Amniotic stem cell (primary cell): ENCODE results near the gene UIMC1.

Experiments
- DNase-seq: peaks from one replicate; lab custom pipeline; 2025; lab: John Stamatoyannopoulos, UW

UIMC1 gene

GRCh38 chr5:176952531-176953193 lies 53.9 kb downstream of the UIMC1 start:
- no peak for DNase-seq

GRCh38 chr5:176948458-176948857 lies 58.1 kb downstream of the UIMC1 start:
- DNase-seq = no peak

GRCh38 chr5:176947847-176948246 lies 58.7 kb downstream of the UIMC1 start:
- DNase-seq = no peak

DNA sequence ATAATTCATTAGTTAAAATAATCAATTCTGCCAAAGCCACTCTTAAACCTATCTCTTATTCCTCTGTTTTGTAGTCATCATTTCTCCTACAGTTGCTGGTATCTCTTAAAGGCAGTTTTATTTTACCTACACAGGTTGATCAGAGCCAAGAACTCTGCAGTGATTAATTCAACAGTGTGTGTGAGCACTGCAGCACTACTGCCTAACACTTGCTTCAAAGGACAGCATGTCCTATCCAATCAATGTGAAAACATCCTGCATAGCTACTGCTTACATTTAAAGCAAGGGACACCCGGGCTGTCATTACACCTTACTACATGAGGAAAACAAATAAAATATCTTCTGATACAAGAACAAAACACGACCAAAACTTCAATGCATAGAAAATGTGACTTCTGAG lies 62.3 kb downstream of the UIMC1 start:
- DNase-seq = no peak

DNA sequence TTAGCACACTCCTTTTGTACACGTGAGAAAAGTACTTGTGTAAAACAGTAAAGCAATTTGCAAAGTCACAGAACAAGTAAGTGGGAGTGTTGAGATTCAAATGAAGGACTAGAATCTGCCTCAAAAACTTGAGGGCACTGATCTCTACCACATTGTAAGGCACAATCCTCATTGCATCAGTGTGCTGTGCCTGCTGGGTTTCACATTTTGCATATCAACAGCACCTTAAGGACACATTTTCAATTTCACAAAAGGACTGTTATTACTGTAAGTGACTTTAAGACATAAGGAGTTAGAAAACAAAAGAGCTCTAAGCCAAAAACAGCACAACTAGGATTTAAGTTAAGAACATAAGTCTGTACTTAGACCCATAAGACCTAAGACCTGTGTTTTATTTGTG lies 62.8 kb downstream of the UIMC1 start:
- no peak for DNase-seq

- DNase-seq = no peak
These were observed 64.6 kb downstream of the UIMC1 start for GRCh38 chr5:176941951-176942350.

DNA sequence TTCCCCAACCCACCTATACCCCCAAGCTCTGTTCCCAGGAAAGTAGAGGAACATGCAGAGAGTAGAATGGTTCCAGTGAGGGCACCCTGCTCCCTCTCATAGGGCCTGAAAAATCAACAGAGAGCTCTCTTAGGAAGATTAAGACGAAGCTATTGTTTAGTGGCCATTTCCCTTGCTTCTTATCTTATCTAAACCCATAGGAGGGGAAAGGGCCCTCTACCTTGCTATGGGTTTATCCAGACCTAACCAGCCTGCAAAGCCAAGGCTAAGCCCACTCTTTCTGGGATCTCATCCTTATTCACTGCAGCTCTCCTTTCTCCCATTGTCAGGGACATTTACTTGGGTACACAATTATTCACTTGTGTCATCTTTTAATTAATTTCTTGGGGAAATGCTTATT lies 68.1 kb downstream of the UIMC1 start:
- no peak for DNase-seq

DNA sequence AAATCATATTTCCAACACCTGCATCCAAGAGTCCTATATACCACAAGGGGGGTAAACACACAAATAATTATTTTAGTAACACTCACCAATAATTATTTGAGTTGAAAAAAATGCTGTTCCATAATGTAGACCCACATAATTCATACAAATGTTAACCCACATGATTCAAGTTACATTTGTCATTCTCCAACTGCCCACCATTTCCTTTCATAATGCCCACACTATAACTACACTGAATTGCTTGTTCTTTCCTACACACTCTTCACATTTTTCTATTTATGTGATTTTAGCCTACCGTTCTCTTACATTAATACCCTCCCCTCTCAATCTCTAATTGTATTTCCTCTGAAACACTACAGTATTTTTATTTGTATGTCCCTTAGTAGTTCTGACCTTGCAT lies 71.6 kb downstream of the UIMC1 start:
- no peak for DNase-seq

DNA sequence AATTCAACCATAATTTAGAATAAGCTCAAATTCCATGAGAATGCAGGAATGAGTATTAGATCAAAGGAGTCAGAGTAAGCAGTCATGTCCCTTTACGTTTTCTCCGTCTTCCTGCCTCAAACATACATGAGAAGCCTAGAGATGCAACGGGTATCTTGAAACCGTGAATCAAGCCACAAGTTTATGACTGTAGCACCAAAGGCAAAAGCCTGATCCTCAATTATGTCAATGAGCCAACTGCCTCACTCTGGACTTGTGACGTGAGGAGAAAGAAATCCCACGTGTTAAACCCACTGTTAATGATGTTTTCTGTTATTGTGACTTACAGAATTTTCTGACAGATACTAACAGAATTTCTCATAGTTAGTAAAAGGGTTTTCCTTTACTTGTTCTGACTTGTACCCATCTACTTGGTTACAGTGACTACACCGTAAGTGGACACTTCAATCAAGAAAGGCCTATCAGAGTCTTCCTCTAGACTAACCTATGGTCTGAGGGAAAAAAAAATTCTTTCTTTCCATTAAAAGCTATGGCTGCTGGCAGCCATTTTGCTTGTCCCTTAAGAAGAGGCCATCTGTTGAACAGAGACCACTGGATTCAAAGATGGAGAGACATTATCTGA lies 72.2 kb downstream of the UIMC1 start:
- DNase-seq = no peak

- no peak for DNase-seq
These were observed 76.9 kb downstream of the UIMC1 start for GRCh38 chr5:176929654-176930053.

DNA sequence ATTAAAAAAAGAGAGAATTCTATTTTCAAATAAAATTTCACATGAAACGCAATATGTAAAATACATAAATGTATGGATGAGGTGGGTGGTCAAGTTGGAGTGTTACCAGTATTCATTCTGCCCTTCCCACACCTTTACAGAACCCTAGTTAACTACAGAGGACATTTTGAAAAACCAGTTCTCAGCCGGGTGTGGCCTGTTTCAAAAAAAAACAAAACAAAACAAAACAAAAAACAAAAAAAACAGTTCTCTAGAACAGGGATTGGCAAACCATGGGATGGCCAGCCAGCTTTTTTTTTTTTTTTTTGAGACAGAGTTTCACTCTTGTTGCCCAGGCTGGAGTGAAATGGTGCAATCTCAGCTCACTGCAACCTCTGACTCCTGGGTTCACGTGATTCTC lies 79.0 kb downstream of the UIMC1 start:
- no peak for DNase-seq

DNA sequence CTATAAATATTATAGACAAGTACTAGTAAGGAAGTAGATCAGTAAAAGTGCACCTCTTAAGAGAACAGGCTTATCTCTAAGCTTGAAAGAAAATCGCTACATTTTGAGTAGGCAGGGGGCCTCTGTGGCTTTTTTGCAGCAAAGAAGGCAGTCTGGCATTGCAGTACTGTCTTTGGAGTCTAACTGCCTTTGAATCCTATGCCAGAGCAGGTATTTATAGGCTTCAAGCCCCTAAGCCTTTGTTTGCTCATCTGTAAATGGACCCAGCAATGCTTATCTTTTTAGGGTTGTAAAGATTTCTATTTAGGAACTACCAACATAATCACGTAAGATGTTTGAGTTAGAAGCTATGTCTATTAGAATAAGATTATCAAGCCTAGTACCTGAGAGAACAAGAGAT lies 83.8 kb downstream of the UIMC1 start:
- no peak for DNase-seq

- DNase-seq = no peak
These were observed 84.9 kb downstream of the UIMC1 start for GRCh38 chr5:176921714-176922113.

DNA sequence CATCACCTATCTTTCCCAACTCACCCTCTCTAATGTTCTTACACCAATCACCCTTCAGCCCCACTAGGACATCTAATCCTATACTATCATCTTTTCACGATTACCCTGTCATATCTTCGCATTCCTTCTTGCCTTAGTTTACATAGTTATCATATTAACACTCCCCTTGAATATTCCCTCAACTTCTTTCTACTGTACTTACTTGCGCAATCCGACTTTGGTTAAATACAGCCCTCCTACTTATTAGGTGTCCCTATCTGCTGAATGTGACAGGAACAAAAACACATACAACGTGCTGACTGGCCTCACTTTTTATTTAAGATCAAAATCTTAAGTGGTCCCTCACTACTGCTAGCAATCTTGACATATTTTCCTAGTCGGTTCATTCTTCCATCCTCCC lies 88.0 kb downstream of the UIMC1 start:
- DNase-seq = no peak

DNA sequence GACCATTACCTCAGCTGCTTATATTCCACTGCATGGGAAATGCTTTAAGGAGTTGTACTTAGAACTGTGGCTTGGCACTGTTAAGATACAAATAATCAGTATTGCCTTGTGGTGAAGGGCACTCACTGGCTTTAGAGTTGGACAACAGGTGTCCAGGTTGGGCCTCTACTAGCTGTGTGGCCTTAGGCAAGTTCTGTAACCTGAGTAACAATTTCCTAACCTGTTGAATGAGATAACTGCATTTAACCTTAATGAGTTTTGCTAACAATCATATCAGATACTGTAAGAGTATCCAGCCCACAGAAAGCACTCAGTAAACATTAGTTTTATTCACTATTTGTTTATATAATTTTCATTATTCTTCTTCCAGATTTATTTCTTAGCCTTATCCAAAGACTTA lies 90.2 kb downstream of the UIMC1 start:
- no peak for DNase-seq

DNA sequence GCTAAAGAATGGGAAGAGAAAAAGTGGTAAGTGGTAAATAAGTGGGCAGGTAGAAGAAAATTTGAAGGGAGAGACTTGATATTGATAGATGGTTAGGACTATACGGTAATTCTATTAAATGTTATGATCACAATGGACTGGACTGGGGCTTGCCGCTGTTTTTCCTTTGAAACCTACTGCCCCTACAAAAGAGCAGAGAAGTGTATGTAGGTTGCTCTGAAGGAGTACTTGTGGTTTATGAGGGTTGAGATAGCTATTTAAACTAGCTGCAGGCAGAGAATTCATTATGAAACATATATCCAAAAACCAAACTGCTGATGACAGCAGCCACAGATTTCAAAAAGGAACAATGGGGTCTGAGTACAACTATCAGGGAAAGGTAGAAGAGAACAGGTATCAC lies 90.7 kb downstream of the UIMC1 start:
- DNase-seq = no peak

DNA sequence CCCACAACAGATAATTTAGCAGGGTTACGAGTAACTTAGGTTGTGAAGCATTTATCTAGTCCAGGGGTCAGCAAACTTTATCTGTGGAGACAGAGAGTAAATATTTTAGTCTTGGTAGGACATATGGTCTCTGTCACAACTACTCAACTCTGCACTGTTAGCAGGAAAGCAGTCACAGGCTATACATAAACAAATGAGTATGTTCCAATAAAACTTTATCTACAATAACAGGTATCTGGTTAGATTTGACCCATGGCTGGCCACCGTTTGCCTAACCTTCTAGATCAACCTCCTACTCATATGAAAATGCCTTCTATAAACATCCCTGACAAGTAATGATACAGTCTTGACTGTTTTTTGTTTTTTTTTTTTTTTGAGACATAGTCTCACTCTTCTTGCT lies 94.5 kb downstream of the UIMC1 start:
- no peak for DNase-seq

GRCh38 chr5:176908675-176909368 lies 97.8 kb downstream of the UIMC1 start:
- no peak for DNase-seq

GRCh38 chr5:176906796-176907195 lies 99.8 kb downstream of the UIMC1 start:
- DNase-seq = no peak

GRCh38 chr5:176906126-176906525 lies 100.5 kb downstream of the UIMC1 start:
- no peak for DNase-seq

DNA sequence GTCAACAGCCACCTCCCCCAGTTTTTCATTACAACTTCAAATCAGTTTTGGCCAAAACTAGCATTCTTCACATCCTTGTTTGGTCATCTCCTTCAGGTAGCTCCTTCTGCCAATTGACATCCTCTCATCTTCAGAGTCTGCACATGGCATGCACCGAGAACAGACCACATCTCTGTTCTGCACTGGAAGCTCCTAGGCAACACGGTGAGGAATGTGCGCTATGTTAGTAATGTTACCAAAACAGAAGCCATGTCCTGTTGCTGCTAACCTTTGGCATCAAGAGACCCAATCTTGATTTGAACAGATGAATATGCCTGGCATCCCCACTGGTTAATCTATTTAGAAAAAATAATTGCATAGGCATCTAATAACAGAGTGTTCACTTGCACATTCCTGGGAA lies 102.3 kb downstream of the UIMC1 start:
- no peak for DNase-seq

DNA sequence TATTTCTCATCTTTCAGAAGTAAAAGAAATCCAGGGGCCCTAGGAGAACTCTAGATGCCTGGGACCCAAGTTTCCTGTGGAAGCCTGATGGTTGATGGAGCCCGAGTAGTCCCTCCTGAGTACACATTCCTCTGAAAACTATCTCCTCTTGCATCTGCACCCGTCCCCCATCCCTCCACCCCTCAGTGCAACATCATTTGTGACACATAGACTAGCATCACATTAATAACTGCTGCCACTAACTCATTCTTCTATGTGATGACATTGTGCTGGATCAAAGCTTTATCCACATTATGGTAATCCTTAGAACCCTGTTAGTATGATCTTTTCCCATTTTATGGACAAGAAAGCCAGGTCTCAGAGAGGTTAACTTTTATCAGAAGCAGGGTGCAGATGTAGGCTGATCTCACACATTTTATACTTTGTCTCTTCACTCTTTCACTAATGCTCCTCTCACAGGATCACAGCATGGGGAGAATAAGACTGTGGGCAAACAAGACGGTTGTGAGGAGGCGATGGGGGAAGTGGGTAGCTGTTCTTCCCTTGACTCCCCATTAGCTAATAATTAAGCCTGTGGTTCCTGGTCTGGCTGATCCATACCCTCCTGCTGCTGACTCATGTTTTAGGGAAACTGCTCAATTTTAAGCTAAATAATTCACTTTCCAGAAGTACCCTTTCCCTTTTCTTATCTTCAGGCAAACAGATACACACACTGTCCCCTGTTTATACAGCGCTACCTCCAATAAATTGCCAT lies 103.5 kb downstream of the UIMC1 start:
- no peak for DNase-seq
